Measurements from ENCODE around the gene ILRUN.

DNA sequence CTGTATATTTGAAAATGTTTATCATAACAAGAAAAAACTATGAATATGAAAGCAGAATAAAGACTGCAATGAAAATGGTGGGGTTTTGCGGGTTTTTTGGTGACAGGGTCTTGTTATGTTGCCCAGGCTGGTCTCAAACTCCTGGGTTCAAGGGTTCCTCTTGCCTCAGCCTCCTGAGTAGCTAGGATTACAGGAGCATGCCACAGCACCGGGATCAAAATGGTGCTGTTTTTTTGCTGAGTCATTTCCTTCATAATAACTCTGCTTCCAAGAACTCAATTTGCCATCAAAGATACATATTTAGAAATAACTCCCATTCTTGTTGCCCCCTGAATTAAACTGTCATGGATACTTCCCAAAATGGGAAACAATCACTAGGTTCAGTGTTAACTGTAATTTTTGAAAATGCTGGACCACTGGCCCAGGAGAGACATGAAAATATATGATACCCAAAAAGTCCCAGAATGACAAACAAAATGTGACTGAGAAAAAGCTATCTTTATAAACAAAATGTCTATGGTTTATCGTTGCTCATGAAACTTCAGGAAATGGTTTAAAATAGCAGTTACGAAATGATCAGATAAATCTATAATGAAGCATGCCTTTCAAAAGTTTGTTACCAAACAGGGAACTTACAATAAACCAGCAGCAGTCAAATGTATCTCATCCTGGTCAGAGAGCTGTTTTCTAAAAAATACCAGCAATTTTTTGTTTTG, 32.2 kb downstream of the ILRUN start:
- TF ChIP-seq, protein P1, sequence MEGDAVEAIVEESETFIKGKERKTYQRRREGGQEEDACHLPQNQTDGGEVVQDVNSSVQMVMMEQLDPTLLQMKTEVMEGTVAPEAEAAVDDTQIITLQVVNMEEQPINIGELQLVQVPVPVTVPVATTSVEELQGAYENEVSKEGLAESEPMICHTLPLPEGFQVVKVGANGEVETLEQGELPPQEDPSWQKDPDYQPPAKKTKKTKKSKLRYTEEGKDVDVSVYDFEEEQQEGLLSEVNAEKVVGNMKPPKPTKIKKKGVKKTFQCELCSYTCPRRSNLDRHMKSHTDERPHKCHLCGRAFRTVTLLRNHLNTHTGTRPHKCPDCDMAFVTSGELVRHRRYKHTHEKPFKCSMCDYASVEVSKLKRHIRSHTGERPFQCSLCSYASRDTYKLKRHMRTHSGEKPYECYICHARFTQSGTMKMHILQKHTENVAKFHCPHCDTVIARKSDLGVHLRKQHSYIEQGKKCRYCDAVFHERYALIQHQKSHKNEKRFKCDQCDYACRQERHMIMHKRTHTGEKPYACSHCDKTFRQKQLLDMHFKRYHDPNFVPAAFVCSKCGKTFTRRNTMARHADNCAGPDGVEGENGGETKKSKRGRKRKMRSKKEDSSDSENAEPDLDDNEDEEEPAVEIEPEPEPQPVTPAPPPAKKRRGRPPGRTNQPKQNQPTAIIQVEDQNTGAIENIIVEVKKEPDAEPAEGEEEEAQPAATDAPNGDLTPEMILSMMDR (IDR thresholded peaks at IDR 0.05; ENCODE audit: insufficient read depth, low read length) = no peak
- no peak for TF ChIP-seq GABPA (IDR thresholded peaks at IDR 0.05; ENCODE audit: low read depth)
- TF ChIP-seq, protein P2, sequence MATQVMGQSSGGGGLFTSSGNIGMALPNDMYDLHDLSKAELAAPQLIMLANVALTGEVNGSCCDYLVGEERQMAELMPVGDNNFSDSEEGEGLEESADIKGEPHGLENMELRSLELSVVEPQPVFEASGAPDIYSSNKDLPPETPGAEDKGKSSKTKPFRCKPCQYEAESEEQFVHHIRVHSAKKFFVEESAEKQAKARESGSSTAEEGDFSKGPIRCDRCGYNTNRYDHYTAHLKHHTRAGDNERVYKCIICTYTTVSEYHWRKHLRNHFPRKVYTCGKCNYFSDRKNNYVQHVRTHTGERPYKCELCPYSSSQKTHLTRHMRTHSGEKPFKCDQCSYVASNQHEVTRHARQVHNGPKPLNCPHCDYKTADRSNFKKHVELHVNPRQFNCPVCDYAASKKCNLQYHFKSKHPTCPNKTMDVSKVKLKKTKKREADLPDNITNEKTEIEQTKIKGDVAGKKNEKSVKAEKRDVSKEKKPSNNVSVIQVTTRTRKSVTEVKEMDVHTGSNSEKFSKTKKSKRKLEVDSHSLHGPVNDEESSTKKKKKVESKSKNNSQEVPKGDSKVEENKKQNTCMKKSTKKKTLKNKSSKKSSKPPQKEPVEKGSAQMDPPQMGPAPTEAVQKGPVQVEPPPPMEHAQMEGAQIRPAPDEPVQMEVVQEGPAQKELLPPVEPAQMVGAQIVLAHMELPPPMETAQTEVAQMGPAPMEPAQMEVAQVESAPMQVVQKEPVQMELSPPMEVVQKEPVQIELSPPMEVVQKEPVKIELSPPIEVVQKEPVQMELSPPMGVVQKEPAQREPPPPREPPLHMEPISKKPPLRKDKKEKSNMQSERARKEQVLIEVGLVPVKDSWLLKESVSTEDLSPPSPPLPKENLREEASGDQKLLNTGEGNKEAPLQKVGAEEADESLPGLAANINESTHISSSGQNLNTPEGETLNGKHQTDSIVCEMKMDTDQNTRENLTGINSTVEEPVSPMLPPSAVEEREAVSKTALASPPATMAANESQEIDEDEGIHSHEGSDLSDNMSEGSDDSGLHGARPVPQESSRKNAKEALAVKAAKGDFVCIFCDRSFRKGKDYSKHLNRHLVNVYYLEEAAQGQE (IDR thresholded peaks at IDR 0.05; ENCODE audit: insufficient replicate concordance, low read depth) = no peak
